ENCODE measurements around the gene HSFX3. TPM values are rescaled to one million over a fixed set of nuclear protein-coding genes. Genes with fewer than 3 reads are reported as not detected.
"Not testable (repeated sequence)": the region's sequence is repeated elsewhere in the genome, so short reads cannot be mapped to it uniquely, and the experiment has no call there.

Gene HSFX3
- total RNA-seq, 1 donor from 2014 or later, result not detected

- ATAC-seq, result peak; percentile 88
- intact Hi-C loops (cut with DNase I); DNase-seq (ENCODE audit: low spot score): not testable (repeated sequence)
Observed at GRCh38 chrX:149525389-149525788, 24.3 kb downstream of the HSFX3 start.

GRCh38 chrX:149522916-149523315 is 26.8 kb downstream of the HSFX3 start:
- ATAC-seq, result no peak
- intact Hi-C loops (cut with DNase I), result no loop called here
- DNase-seq (ENCODE audit: low spot score), result no peak

GRCh38 chrX:149521438-149521837 is 28.3 kb downstream of the HSFX3 start:
- ATAC-seq (no peak), DNase-seq (ENCODE audit: low spot score) (no peak)
- intact Hi-C loops (cut with DNase I), result no loop called here

GRCh38 chrX:149520636-149521277 is 29.0 kb downstream of the HSFX3 start:
- ATAC-seq; intact Hi-C loops (cut with DNase I); DNase-seq (ENCODE audit: low spot score): not testable (repeated sequence)

- ATAC-seq, result no peak
- intact Hi-C loops (cut with DNase I), result no loop called here
Observed at GRCh38 chrX:149518236-149518635, 31.5 kb downstream of the HSFX3 start.

GRCh38 chrX:149517308-149517707 is 32.4 kb downstream of the HSFX3 start:
- no peak for DNase-seq (ENCODE audit: low spot score)
- intact Hi-C loops (cut with DNase I), result no loop called here
- ATAC-seq, result no peak

More at GRCh38 chrX:149518236-149518635, 31.5 kb downstream of the HSFX3 start:
- DNase-seq (ENCODE audit: low spot score), result no peak

- intact Hi-C loops (cut with DNase I), result no loop called here
- DNase-seq (ENCODE audit: low spot score) (no peak), ATAC-seq (no peak)
Observed at GRCh38 chrX:149516604-149517003, 33.1 kb downstream of the HSFX3 start.

GRCh38 chrX:149515954-149516602 is 33.6 kb downstream of the HSFX3 start:
- ATAC-seq (no peak), DNase-seq (ENCODE audit: low spot score) (no peak)
- intact Hi-C loops (cut with DNase I), result no loop called here

GRCh38 chrX:149513825-149514428 is 35.8 kb downstream of the HSFX3 start:
- intact Hi-C loops (cut with DNase I), result no loop called here
- ATAC-seq, result peak; percentile 72
- no peak for DNase-seq (ENCODE audit: low spot score)

- intact Hi-C loops (cut with DNase I), result no loop called here
- DNase-seq (ENCODE audit: low spot score), result no peak
- peak; percentile 45 for ATAC-seq
Observed at GRCh38 chrX:149512225-149512885, 37.4 kb downstream of the HSFX3 start.

GRCh38 chrX:149511081-149511480 is 38.6 kb downstream of the HSFX3 start:
- intact Hi-C loops (cut with DNase I), result no loop called here
- DNase-seq (ENCODE audit: low spot score) (no peak), ATAC-seq (no peak)

- DNase-seq (ENCODE audit: low spot score), result no peak
- ATAC-seq, result no peak
- intact Hi-C loops (cut with DNase I), result no loop called here
Observed at GRCh38 chrX:149510386-149510785, 39.3 kb downstream of the HSFX3 start.

GRCh38 chrX:149508467-149508866 is 41.3 kb downstream of the HSFX3 start:
- DNase-seq (ENCODE audit: low spot score), result no peak
- intact Hi-C loops (cut with DNase I), result no loop called here
- no peak for ATAC-seq

- no peak for ATAC-seq
- intact Hi-C loops (cut with DNase I), result no loop called here
- DNase-seq (ENCODE audit: low spot score), result no peak
Observed at GRCh38 chrX:149506349-149506748, 43.4 kb downstream of the HSFX3 start.

- no peak for DNase-seq (ENCODE audit: low spot score)
- intact Hi-C loops (cut with DNase I), result no loop called here
- ATAC-seq, result no peak
Observed at GRCh38 chrX:149505671-149506070, 44.1 kb downstream of the HSFX3 start.

GRCh38 chrX:149504915-149505651 is 44.6 kb downstream of the HSFX3 start, which contains the start of gene IDS:
Gene IDS, minus strand, starts transcription at chrX:149505306. Its CDS starts 169 bp downstream, at chrX:149505137.
- DNase-seq (ENCODE audit: low spot score) (peak; percentile 92), ATAC-seq (peak; percentile 97)
- intact Hi-C loops (cut with DNase I), result no loop called here

- peak; percentile 25 for ATAC-seq
- DNase-seq (ENCODE audit: low spot score), result no peak
- intact Hi-C loops (cut with DNase I), result no loop called here
Observed at GRCh38 chrX:149504226-149504914, 45.4 kb downstream of the HSFX3 start.

GRCh38 chrX:149503446-149503845 is 46.3 kb downstream of the HSFX3 start:
- DNase-seq (ENCODE audit: low spot score); intact Hi-C loops (cut with DNase I): not testable (repeated sequence)
- peak; percentile 77 for ATAC-seq

Measured in sciatic nerve (tissue), 2 donors.